HepG2 (cell line): Measurements from ENCODE around the gene TJAP1. TPM values are rescaled to one million over a fixed set of nuclear protein-coding genes. Genes with fewer than 3 reads are reported as not detected.

ENCODE experiments used
- ATM ChIP-seq: fragments of 450-650 bp; IDR thresholded peaks from 2 replicates; pipeline ENCODE4 v1.7.1; 2017; ENCODE audit warnings: mild to moderate bottlenecking, borderline replicate concordance
- CENPBD1 ChIP-seq: sonication (generic); formaldehyde crosslinking; IDR thresholded peaks from 2 replicates; pipeline ENCODE4 v1.8.0; 2022; ENCODE audit warnings: missing genetic modification reagents, low read depth, mild to moderate bottlenecking, borderline replicate concordance
- CREM ChIP-seq, 2 experiments: sonication (generic) in 1 of 2; formaldehyde crosslinking in 1 of 2; IDR thresholded peaks; 2 replicates each; pipeline versions ENCODE4 v1.4.0 to v1.6.1; 2016 to 2020; ENCODE audit warnings: antibody characterized with exemption in 1 of 2, mild to moderate bottlenecking in 1 of 2, missing genetic modification reagents in 1 of 2
- FOSL1 ChIP-seq: sonication (generic); formaldehyde crosslinking; IDR thresholded peaks from 2 replicates; pipeline ENCODE4 v1.9.0; 2021; ENCODE audit warnings: missing genetic modification reagents, borderline replicate concordance
- NR2F1 ChIP-seq, 2 experiments: fragments of 450-650 bp in 1 of 2; formaldehyde crosslinking in 1 of 2; IDR thresholded peaks; 2 replicates each; pipeline versions ENCODE4 v1.5.0 to v1.6.1; 2016 to 2020; ENCODE audit warnings: mild to moderate bottlenecking in 1 of 2, missing compliant biosample characterization in 1 of 2, missing genetic modification reagents in 1 of 2, moderate library complexity in 1 of 2
- PCBP1 ChIP-seq: fragments of 200-400 bp; formaldehyde crosslinking; IDR thresholded peaks from 2 replicates; pipeline ENCODE4 v1.6.1; 2017; ENCODE audit warnings: mild to moderate bottlenecking, low read depth, low read length, borderline replicate concordance
- POLR2A ChIP-seq, 2 experiments: IDR thresholded peaks; 2 replicates each; pipeline ENCODE4 v1.6.1; 2011; ENCODE audit warnings: low read depth in 2 of 2, low read length in 2 of 2, mild to moderate bottlenecking in 1 of 2, moderate library complexity in 1 of 2; ENCODE audit not compliant: insufficient read depth in 1 of 2
- SAFB2 ChIP-seq: sonication (generic); formaldehyde crosslinking; IDR thresholded peaks from 2 replicates; pipeline ENCODE4 v1.5.1; 2020; ENCODE audit warnings: missing genetic modification reagents, low read depth, mild to moderate bottlenecking, borderline replicate concordance
- SMAD9 ChIP-seq: sonication (generic); formaldehyde crosslinking; IDR thresholded peaks from 2 replicates; pipeline ENCODE4 v1.5.1; 2020; ENCODE audit warnings: mild to moderate bottlenecking, missing genetic modification reagents
- TCF12 ChIP-seq, 2 experiments: fragments of 450-650 bp in 1 of 2; sonication (generic) in 1 of 2; formaldehyde crosslinking in 1 of 2; IDR thresholded peaks; 2 replicates each; pipeline versions ENCODE4 v1.6.1 to v1.8.0; 2017 to 2022; ENCODE audit warnings: antibody characterized with exemption in 1 of 2, mild to moderate bottlenecking in 1 of 2, missing genetic modification reagents in 1 of 2, moderate library complexity in 1 of 2
- ZBTB34 ChIP-seq: sonication (generic); formaldehyde crosslinking; IDR thresholded peaks from 2 replicates; pipeline ENCODE4 v1.8.0; 2022; ENCODE audit warnings: mild to moderate bottlenecking, missing genetic modification reagents
- ZNF280B ChIP-seq: sonication (generic); formaldehyde crosslinking; IDR thresholded peaks from 2 replicates; pipeline ENCODE4 v1.5.0; 2020; ENCODE audit warnings: missing genetic modification reagents, mild to moderate bottlenecking, borderline replicate concordance
- ZNF563 ChIP-seq: sonication (generic); formaldehyde crosslinking; IDR thresholded peaks from 2 replicates; pipeline ENCODE4 v1.8.0; 2022; ENCODE audit warnings: mild to moderate bottlenecking, moderate library complexity, missing genetic modification reagents
- ZNF614 ChIP-seq: IDR thresholded peaks from 2 replicates; pipeline ENCODE4 v1.6.1; 2018; ENCODE audit warnings: missing biosample characterization, missing genetic modification reagents, inconsistent platforms, borderline replicate concordance
- ZNF619 ChIP-seq: sonication (generic); formaldehyde crosslinking; IDR thresholded peaks from 2 replicates; pipeline ENCODE4 v1.4.0; 2020; ENCODE audit warnings: mild to moderate bottlenecking, missing genetic modification reagents
- ZNF670 ChIP-seq: sonication (generic); formaldehyde crosslinking; IDR thresholded peaks from 2 replicates; pipeline ENCODE4 v1.8.0; 2022; ENCODE audit warnings: mild to moderate bottlenecking, missing genetic modification reagents, borderline replicate concordance
- ZNF691 ChIP-seq: sonication (generic); formaldehyde crosslinking; IDR thresholded peaks from 2 replicates; pipeline ENCODE4 v1.4.0; 2020; ENCODE audit warnings: missing genetic modification reagents, low read depth, mild to moderate bottlenecking, borderline replicate concordance
- ZNF781 ChIP-seq: sonication (generic); formaldehyde crosslinking; IDR thresholded peaks from 2 replicates; pipeline ENCODE4 v1.5.1; 2020; ENCODE audit warnings: borderline replicate concordance, mild to moderate bottlenecking, missing genetic modification reagents; ENCODE audit errors: not compliant biosample characterization
- ZSCAN9 ChIP-seq: IDR thresholded peaks from 2 replicates; pipeline ENCODE4 v1.6.1; 2016; ENCODE audit warnings: borderline replicate concordance
- polyA plus RNA-seq, 8 experiments: library from polyadenylated mRNA; depleted of rRNA in 3 of 8; stranded (reverse) in 7 of 8; unstranded in 1 of 8; fragments of >200 nt; fragmentation: Illumina TruSeq in 4 of 8; extraction: Trizol in 4 of 8; gene quantifications; 2 replicates each; pipeline versions ENCODE4 v1.2.1 to v1.2.3, GENCODE V29; 2011 to 2016; ENCODE audit warnings: low read depth in 4 of 8, missing spikeins in 1 of 8, mixed read lengths in 1 of 8; ENCODE audit not compliant: insufficient read depth in 1 of 8
- total RNA-seq, 5 experiments: library from RNA; depleted of rRNA; stranded (reverse); fragments of >200 nt; fragmentation: Illumina TruSeq; extraction: Trizol; gene quantifications; 2 replicates each; pipeline ENCODE4 v1.2.3, GENCODE V29; 2016; ENCODE audit warnings: low read depth in 1 of 5
- TF ChIP-seq, protein P1 (sequence below): sonication (generic); formaldehyde crosslinking; IDR thresholded peaks from 2 replicates; pipeline ENCODE4 v1.4.0; 2020; ENCODE audit warnings: missing genetic modification reagents
- TF ChIP-seq, protein P2 (sequence below): IDR thresholded peaks from 2 replicates; pipeline ENCODE4 v1.6.1; 2016; ENCODE audit warnings: mild to moderate bottlenecking

Gene TJAP1
- total and polyA plus RNA-seq, 2 of the 13 experiments (the other 11 are each of a cell fraction or from before 2014, with no cell fraction given): 15.7 to 41.6 TPM

- TF ChIP-seq TCF12 (IDR thresholded peaks at IDR 0.05) (no peak), TCF12 (CRISPR knock-in tag; IDR thresholded peaks at IDR 0.05) (no peak), CREM (IDR thresholded peaks at IDR 0.05) (peak; percentile 36; the same call in 1 of the 2 replicates), CREM (CRISPR knock-in tag; IDR thresholded peaks at IDR 0.05) (no peak), POLR2A (IDR thresholded peaks at IDR 0.05; ENCODE audit: insufficient read depth in 1 of 2, low read depth in 2 of 2, low read length in 2 of 2) (no peak), ZNF614 (peak; percentile 17; the same call in 1 of the 2 replicates), ZBTB34 (CRISPR knock-in tag) (peak; percentile 68; the same call in 1 of the 2 replicates), ZNF280B (no peak), ZNF563 (CRISPR knock-in tag) (no peak), ZNF691 (CRISPR knock-in tag) (no peak), ZNF781 (CRISPR knock-in tag) (peak; percentile 72), ZNF619 (CRISPR knock-in tag) (no peak), CENPBD1 (CRISPR knock-in tag) (no peak), ZSCAN9 (peak; percentile 46; the same call in 1 of the 2 replicates), NR2F1 (CRISPR knock-in tag; IDR thresholded peaks at IDR 0.05) (peak in 1 of 2 experiments; percentile 29; a peak in 1 of 4 replicates), ZNF670 (no peak), PCBP1 (no peak), SMAD9 (no peak), ATM (no peak), FOSL1 (CRISPR knock-in tag) (no peak), SAFB2 (CRISPR knock-in tag) (no peak)
- TF ChIP-seq, protein P1, sequence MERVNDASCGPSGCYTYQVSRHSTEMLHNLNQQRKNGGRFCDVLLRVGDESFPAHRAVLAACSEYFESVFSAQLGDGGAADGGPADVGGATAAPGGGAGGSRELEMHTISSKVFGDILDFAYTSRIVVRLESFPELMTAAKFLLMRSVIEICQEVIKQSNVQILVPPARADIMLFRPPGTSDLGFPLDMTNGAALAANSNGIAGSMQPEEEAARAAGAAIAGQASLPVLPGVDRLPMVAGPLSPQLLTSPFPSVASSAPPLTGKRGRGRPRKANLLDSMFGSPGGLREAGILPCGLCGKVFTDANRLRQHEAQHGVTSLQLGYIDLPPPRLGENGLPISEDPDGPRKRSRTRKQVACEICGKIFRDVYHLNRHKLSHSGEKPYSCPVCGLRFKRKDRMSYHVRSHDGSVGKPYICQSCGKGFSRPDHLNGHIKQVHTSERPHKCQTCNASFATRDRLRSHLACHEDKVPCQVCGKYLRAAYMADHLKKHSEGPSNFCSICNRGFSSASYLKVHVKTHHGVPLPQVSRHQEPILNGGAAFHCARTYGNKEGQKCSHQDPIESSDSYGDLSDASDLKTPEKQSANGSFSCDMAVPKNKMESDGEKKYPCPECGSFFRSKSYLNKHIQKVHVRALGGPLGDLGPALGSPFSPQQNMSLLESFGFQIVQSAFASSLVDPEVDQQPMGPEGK (CRISPR knock-in tag): peak; percentile 31; the same call in 1 of the 2 replicates
- TF ChIP-seq, protein P2, sequence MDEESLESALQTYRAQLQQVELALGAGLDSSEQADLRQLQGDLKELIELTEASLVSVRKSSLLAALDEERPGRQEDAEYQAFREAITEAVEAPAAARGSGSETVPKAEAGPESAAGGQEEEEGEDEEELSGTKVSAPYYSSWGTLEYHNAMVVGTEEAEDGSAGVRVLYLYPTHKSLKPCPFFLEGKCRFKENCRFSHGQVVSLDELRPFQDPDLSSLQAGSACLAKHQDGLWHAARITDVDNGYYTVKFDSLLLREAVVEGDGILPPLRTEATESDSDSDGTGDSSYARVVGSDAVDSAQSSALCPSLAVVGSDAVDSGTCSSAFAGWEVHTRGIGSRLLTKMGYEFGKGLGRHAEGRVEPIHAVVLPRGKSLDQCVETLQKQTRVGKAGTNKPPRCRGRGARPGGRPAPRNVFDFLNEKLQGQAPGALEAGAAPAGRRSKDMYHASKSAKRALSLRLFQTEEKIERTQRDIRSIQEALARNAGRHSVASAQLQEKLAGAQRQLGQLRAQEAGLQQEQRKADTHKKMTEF (CRISPR knock-in tag): peak; percentile 41; the same call in 1 of the 2 replicates
These were observed 16.5 kb downstream of the TJAP1 start (continued) for GRCh38 chr6:43493833-43494232.
